Endothelial cell of umbilical vein (primary cell): Measurements from ENCODE around the gene CHST11.

Experiments
- CTCF ChIP-seq, 2 donors: IDR thresholded peaks; 1 replicate in 1 of 2; 2 replicates in 1 of 2; pipeline ENCODE4 v1.5.1; 2011; ENCODE audit warnings: low read length in 2 of 2, mild to moderate bottlenecking in 2 of 2, moderate library complexity in 2 of 2, control low read depth in 1 of 2, inconsistent platforms in 1 of 2, low read depth in 1 of 2; ENCODE audit not compliant: insufficient read depth in 1 of 2; ENCODE audit errors: extremely low read depth in 1 of 2
- EZH2 ChIP-seq: IDR thresholded peaks from 2 replicates; pipeline ENCODE4 v1.6.1; 2012; ENCODE audit warnings: borderline replicate concordance, low read depth, mild to moderate bottlenecking, moderate library complexity, low read length, inconsistent platforms; ENCODE audit not compliant: severe bottlenecking
- MAX ChIP-seq: IDR thresholded peaks from 2 replicates; pipeline ENCODE4 v1.6.1; 2011; ENCODE audit not compliant: insufficient read depth, insufficient read length
- POLR2A ChIP-seq: IDR thresholded peaks from 2 replicates; pipeline ENCODE4 v1.6.1; 2012; ENCODE audit warnings: low read depth, mild to moderate bottlenecking, control low read depth, low read length
- POLR2AphosphoS5 ChIP-seq: IDR thresholded peaks from 2 replicates; pipeline ENCODE4 v1.6.1; 2012; ENCODE audit warnings: low read depth, mild to moderate bottlenecking, control low read depth, low read length, moderate library complexity; ENCODE audit not compliant: insufficient read depth

GRCh38 chr12:104535369-104535768 lies 78.6 kb downstream of the CHST11 start:
- no peak for TF ChIP-seq CTCF (IDR thresholded peaks at IDR 0.05; ENCODE audit: extremely low read depth in 1 of 2, insufficient read depth in 1 of 2, low read depth in 1 of 2, low read length in 2 of 2)
- TF ChIP-seq MAX, result no peak
- TF ChIP-seq POLR2A, result no peak
- TF ChIP-seq POLR2AphosphoS5, result no peak
- no peak for TF ChIP-seq EZH2
